Measurements from ENCODE around the gene SPRY4.
"Not testable (repeated sequence)": the region's sequence is repeated elsewhere in the genome, so short reads cannot be mapped to it uniquely, and the experiment has no call there.

Gene SPRY4

DNA sequence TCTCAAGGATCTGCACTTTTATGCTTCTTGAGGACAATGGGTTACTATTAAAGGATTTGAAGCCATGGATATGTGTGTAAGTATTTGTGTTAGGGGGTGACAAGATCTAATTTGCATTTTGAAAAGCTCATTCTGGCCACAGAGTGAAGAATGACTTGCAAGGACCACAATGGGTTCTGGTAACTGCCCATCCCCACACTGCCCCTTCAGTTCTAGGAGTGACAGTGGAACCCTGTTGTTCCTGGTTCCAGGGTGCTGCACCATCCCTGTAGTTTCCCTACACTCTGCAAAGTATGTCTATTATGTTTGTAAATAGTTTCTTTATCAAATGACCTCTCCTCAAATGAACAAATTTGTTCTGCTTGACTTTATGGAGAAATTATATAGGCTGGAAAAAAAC lies 9.7 kb upstream of the SPRY4 start:
- no peak for DNase-seq (ENCODE audit: low read depth)
- TF ChIP-seq, protein P1, sequence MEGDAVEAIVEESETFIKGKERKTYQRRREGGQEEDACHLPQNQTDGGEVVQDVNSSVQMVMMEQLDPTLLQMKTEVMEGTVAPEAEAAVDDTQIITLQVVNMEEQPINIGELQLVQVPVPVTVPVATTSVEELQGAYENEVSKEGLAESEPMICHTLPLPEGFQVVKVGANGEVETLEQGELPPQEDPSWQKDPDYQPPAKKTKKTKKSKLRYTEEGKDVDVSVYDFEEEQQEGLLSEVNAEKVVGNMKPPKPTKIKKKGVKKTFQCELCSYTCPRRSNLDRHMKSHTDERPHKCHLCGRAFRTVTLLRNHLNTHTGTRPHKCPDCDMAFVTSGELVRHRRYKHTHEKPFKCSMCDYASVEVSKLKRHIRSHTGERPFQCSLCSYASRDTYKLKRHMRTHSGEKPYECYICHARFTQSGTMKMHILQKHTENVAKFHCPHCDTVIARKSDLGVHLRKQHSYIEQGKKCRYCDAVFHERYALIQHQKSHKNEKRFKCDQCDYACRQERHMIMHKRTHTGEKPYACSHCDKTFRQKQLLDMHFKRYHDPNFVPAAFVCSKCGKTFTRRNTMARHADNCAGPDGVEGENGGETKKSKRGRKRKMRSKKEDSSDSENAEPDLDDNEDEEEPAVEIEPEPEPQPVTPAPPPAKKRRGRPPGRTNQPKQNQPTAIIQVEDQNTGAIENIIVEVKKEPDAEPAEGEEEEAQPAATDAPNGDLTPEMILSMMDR (IDR thresholded peaks at IDR 0.05; ENCODE audit: low read depth, low read length, missing control alignments), result no peak
- H3K4me3 ChIP-seq (ENCODE audit: low read depth, low read length), result no peak overlapping the region

DNA sequence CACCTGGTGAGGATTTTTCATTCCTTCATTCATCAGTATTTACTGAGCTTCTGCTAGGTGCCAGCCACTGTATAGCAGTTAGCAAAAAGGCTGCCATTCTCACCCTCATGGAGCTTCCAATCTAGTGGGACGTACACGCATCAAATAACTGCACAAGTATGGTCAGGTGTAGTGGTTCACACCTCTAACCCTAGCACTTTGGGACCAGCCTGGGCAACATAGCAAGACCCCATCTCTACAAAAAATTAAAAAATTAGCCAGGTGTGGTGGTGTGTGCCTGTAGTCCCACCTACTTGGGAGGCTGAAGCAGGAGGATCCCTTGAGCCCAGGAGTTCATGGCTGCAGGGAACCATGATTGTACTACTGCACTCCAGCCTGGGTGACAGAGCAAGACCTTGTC lies 8.9 kb upstream of the SPRY4 start:
- not testable (repeated sequence) for H3K4me3 ChIP-seq (ENCODE audit: low read depth, low read length); DNase-seq (ENCODE audit: low read depth)

DNA sequence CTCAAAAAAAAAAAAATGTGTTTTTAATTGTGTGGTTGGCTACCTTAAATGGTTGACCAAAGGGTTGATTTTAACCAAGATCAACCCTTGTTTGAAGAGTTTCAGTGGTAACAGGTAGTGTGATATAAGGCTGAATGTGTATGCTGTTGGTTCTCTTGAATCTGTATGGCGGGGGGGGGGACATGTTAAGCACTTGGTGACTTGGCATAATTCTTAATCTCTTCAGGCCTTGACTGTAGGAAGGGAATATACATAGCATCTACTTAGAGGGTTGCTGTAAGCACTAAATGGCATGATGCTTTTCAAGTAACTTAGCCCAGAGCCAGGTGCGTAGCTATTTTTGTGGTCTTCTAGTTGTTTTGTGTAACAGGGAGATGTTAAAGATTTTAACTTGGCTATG lies 5.6 kb upstream of the SPRY4 start:
- H3K4me3 ChIP-seq (ENCODE audit: low read depth, low read length), result no peak overlapping the region
- TF ChIP-seq, protein P1 (IDR thresholded peaks at IDR 0.05; ENCODE audit: low read depth, low read length, missing control alignments), result no peak
- no peak for DNase-seq (ENCODE audit: low read depth)

DNA sequence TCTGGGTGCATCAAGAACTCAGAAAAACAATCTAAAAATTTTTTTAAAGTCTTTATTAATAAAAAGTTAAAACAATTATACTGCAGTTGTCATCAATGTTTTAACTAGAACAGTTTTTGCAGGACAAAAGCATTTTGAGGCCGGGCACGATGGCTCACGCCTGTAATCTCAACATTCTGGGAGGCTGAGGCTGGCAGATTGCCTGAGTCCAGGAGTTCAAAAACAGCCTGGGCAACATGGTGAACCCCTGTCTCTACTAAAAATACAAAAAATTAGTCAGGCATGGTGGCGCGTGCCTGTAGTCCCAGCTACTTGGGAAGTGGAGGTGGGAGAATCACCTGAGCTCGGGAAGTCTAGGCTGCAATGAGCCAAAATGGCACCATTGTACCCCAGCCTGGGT lies 5.2 kb upstream of the SPRY4 start:
- TF ChIP-seq, protein P1 (IDR thresholded peaks at IDR 0.05; ENCODE audit: low read depth, low read length, missing control alignments), result no peak
- no peak for DNase-seq (ENCODE audit: low read depth)
- no peak overlapping the region for H3K4me3 ChIP-seq (ENCODE audit: low read depth, low read length)

DNA sequence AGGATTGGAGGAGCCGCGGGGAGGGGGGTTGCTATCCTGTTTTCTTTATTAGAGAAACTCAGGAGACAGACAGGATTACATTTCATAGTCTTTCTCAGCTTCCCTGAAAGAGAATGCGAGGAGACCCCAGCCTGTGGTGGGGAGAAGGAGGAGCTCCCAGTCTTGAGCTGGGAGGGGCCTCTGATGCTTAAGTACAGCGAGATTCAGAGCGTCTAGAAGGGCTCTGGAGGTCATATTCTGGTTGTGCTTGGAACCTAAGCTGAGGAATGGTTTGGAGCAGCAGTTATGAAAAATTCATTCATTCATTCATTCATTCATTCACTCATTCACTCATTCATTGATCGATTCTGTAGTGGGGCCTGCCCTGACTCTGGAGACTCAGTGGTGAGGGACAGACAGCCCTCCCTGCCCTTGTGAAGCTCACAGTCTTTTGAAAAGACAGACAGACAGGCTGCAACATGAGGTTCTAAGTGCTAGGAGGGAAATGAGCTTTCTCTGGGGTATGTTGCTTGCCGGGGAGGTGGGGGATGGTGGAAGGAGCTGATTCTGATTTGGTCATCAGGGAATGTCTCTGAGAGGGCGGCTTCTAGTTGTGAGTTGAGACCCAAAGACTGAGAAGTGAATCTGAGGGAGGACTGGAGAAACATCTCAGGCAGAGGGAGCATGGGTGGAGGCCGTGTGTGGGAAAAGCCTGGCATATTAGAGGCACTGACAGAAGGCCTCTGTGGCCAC lies 2.5 kb upstream of the SPRY4 start:
- TF ChIP-seq, protein P1 (IDR thresholded peaks at IDR 0.05; ENCODE audit: low read depth, low read length, missing control alignments), result no peak
- no peak for DNase-seq (ENCODE audit: low read depth)
- H3K4me3 ChIP-seq (ENCODE audit: low read depth, low read length), result no peak overlapping the region

DNA sequence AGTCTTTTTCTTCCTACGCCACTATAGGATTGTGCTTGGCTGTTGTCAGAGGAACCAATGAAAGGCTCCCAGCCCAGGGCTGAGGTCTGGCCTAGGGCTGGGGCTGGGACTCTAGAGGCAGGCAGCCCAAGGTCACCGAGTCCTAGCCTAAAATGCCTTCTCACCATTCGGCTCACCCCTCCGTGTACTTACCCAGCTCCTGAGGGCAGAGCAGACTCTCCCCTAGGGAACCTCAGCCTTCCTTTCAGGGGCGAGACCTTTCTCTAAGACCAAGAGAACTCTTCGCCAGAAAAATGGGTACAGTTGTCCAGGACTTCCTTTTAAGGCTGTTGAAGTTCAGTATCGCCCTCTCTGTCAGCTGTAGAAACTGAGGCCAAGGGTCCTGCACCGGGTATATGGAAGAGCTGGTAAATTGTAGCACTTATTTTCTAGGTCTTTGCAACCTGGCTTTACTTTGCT lies 1.7 kb upstream of the SPRY4 start:
- DNase-seq (ENCODE audit: low read depth), result no peak
- TF ChIP-seq, protein P1 (IDR thresholded peaks at IDR 0.05; ENCODE audit: low read depth, low read length, missing control alignments), result no peak
- no peak overlapping the region for H3K4me3 ChIP-seq (ENCODE audit: low read depth, low read length)

DNA sequence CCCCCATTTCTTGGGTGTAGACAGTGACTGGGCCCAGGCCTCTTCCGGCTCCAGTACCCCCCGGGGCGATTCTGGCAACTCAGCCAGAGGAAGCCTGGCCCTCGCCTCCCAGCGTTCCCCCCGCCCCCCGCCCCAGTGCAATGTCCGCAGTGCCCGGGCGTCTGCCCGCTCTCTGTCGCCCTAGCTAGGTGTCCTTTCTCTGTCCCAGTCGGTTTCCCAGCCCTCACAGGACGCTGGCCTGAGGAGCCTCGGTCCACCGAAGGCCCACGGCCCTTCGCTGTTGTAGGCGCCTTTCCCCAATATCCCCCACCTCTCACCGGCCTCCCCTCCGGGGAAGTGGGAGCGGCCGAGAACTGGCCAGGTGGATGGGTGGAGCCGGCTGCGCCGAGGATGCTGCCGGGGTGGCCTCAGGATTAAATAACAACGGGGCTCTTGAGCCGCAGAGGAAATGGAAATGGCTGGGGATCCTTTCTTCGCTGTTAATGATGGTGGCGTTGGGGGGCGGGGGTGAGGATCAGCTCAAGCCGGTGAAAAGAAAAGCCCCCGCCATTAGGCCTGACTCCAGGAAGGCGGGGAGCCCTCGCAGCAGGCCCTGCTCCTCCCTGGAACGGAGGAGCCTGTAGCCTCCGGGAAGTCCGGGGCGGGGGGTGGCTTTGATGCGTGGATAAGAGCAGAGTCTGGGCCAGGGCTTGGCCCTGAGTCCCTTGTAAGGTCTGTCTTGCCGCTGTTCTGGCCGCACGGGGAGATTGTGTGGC lies 1.1 kb upstream of the SPRY4 start:
- H3K4me3 ChIP-seq (ENCODE audit: low read depth, low read length), result peak overlapping the region; percentile 56
- TF ChIP-seq, protein P1 (IDR thresholded peaks at IDR 0.05; ENCODE audit: low read depth, low read length, missing control alignments), result no peak
- no peak for DNase-seq (ENCODE audit: low read depth)

Data from GM12864 (cell line).